GM12872 (cell line): ENCODE measurements around the gene TENM4.

Experiments used
- CTCF ChIP-seq: IDR thresholded peaks from 3 replicates; pipeline ENCODE4 v1.5.1; 2011; ENCODE audit warnings: low read depth, mild to moderate bottlenecking, low read length, moderate library complexity; ENCODE audit not compliant: insufficient read depth

TENM4 gene

GRCh38 chr11:78802058-78802761 is 638.6 kb downstream of the TENM4 start:
- TF ChIP-seq CTCF: no peak

GRCh38 chr11:78801161-78801884 is 639.5 kb downstream of the TENM4 start:
- no peak for TF ChIP-seq CTCF

GRCh38 chr11:78800756-78801155 is 640.1 kb downstream of the TENM4 start:
- TF ChIP-seq CTCF: no peak

GRCh38 chr11:78800096-78800690 is 640.6 kb downstream of the TENM4 start:
- no peak for TF ChIP-seq CTCF

GRCh38 chr11:78798663-78799062 is 642.2 kb downstream of the TENM4 start:
- peak; percentile 98 for TF ChIP-seq CTCF

GRCh38 chr11:78797559-78797958 is 643.3 kb downstream of the TENM4 start:
- no peak for TF ChIP-seq CTCF

- no peak for TF ChIP-seq CTCF
These were observed 643.9 kb downstream of the TENM4 start for GRCh38 chr11:78796956-78797355.
